Dendritic cell treated with granulocyte-macrophage colony-stimulating factor and Interleukin-4, amounts not matched to agents 40 ng/mL and 50 ng/mL, for 4 days (primary cell): Measurements from ENCODE around the gene KCNMA1.

Experiments used
- H3K27ac Mint-ChIP-seq: one replicate; pipeline ENCODE4 v1.8.0; 2022; ENCODE audit warnings: mild to moderate bottlenecking, mixed read lengths
- H3K27me3 Mint-ChIP-seq: one replicate; pipeline ENCODE4 v1.8.0; 2022; ENCODE audit warnings: mild to moderate bottlenecking, mixed read lengths
- H3K36me3 Mint-ChIP-seq: one replicate; pipeline ENCODE4 v1.8.0; 2022; ENCODE audit warnings: low read depth, mixed read lengths
- H3K4me1 Mint-ChIP-seq: one replicate; pipeline ENCODE4 v1.8.0; 2022; ENCODE audit warnings: low read depth, mixed read lengths
- H3K4me3 Mint-ChIP-seq: one replicate; pipeline ENCODE4 v1.8.0; 2022; ENCODE audit warnings: mild to moderate bottlenecking, moderate library complexity, mixed read lengths
- H3K9me3 Mint-ChIP-seq: one replicate; pipeline ENCODE4 v1.8.0; 2022; ENCODE audit warnings: mixed read lengths
- intact Hi-C: fragments of 100-400 bp; cut with micrococcal nuclease; formaldehyde crosslinking; loops from one replicate; pipeline ENCODE4 v1.15.0; 2022

Gene KCNMA1

GRCh38 chr10:77037735-77038403 is 599.7 kb downstream of the KCNMA1 start:
- Mint-ChIP-seq H3K4me1 (peaks cover 7% of the 10 kb centered on the region), H3K4me3 (no peak overlapping the region), H3K27me3 (peaks cover 7% of the 10 kb centered on the region), H3K9me3 (no peaks in the 10 kb centered on the region), H3K27ac (no peak overlapping the region), H3K36me3 (no peaks in the 10 kb centered on the region)
- intact Hi-C loops: loop anchor here (1.0 kb wide), 1 partner anchor 74 kb away; no protein-coding TSS in a partner anchor

GRCh38 chr10:77036993-77037734 is 600.4 kb downstream of the KCNMA1 start:
- intact Hi-C loops: loop anchor here (1.0 kb wide), 1 partner anchor 75 kb away; no protein-coding TSS in a partner anchor
- no peaks in the 10 kb centered on the region for H3K36me3 Mint-ChIP-seq
- peaks cover 14% of the 10 kb centered on the region for H3K4me1 Mint-ChIP-seq
- H3K27ac Mint-ChIP-seq: no peak overlapping the region
- no peaks in the 10 kb centered on the region for H3K9me3 Mint-ChIP-seq
- peaks cover 7% of the 10 kb centered on the region for H3K27me3 Mint-ChIP-seq
- H3K4me3 Mint-ChIP-seq: no peak overlapping the region

GRCh38 chr10:77036276-77036675 is 601.3 kb downstream of the KCNMA1 start:
- intact Hi-C loops: no loop called here
- peaks cover 17% of the 10 kb centered on the region for H3K4me1 Mint-ChIP-seq

GRCh38 chr10:77034795-77035194 is 602.8 kb downstream of the KCNMA1 start:
- Mint-ChIP-seq H3K4me3 (no peak overlapping the region), H3K27me3 (peaks cover 7% of the 10 kb centered on the region), H3K27ac (no peak overlapping the region), H3K9me3 (no peaks in the 10 kb centered on the region), H3K36me3 (no peaks in the 10 kb centered on the region), H3K4me1 (peaks cover 19% of the 10 kb centered on the region)
- intact Hi-C loops: no loop called here

More at GRCh38 chr10:77036276-77036675, 601.3 kb downstream of the KCNMA1 start:
- Mint-ChIP-seq H3K27me3 (peaks cover 7% of the 10 kb centered on the region), H3K4me3 (no peak overlapping the region), H3K36me3 (no peaks in the 10 kb centered on the region), H3K9me3 (no peaks in the 10 kb centered on the region), H3K27ac (no peak overlapping the region)

- intact Hi-C loops: no loop called here
- Mint-ChIP-seq H3K27me3 (peaks cover 7% of the 10 kb centered on the region), H3K4me1 (peaks cover 19% of the 10 kb centered on the region), H3K36me3 (no peaks in the 10 kb centered on the region), H3K27ac (no peak overlapping the region), H3K4me3 (no peak overlapping the region), H3K9me3 (no peaks in the 10 kb centered on the region)
These were observed 603.4 kb downstream of the KCNMA1 start for GRCh38 chr10:77034240-77034639.

GRCh38 chr10:77032188-77032570 is 605.4 kb downstream of the KCNMA1 start:
- H3K27ac Mint-ChIP-seq: no peak overlapping the region
- peaks cover 19% of the 10 kb centered on the region for H3K4me1 Mint-ChIP-seq
- no peaks in the 10 kb centered on the region for H3K9me3 Mint-ChIP-seq
- no peak overlapping the region for H3K4me3 Mint-ChIP-seq
- H3K27me3 Mint-ChIP-seq: peaks cover 12% of the 10 kb centered on the region
- no peaks in the 10 kb centered on the region for H3K36me3 Mint-ChIP-seq
- intact Hi-C loops: no loop called here

GRCh38 chr10:77031531-77032187 is 605.9 kb downstream of the KCNMA1 start:
- Mint-ChIP-seq H3K4me1 (peaks cover 19% of the 10 kb centered on the region), H3K4me3 (no peak overlapping the region), H3K9me3 (no peaks in the 10 kb centered on the region), H3K27ac (no peak overlapping the region), H3K27me3 (peaks cover 12% of the 10 kb centered on the region), H3K36me3 (no peaks in the 10 kb centered on the region)
- intact Hi-C loops: no loop called here

GRCh38 chr10:77030974-77031373 is 606.6 kb downstream of the KCNMA1 start:
- H3K9me3 Mint-ChIP-seq: no peaks in the 10 kb centered on the region
- intact Hi-C loops: no loop called here
- H3K27me3 Mint-ChIP-seq: peaks cover 9% of the 10 kb centered on the region
- H3K27ac Mint-ChIP-seq: no peak overlapping the region
- H3K4me3 Mint-ChIP-seq: no peak overlapping the region
- no peaks in the 10 kb centered on the region for H3K36me3 Mint-ChIP-seq
- peaks cover 19% of the 10 kb centered on the region for H3K4me1 Mint-ChIP-seq

- H3K36me3 Mint-ChIP-seq: no peaks in the 10 kb centered on the region
- peaks cover 6% of the 10 kb centered on the region for H3K27me3 Mint-ChIP-seq
- H3K4me1 Mint-ChIP-seq: peaks cover 19% of the 10 kb centered on the region
- intact Hi-C loops: no loop called here
- H3K9me3 Mint-ChIP-seq: no peaks in the 10 kb centered on the region
- no peak overlapping the region for H3K27ac Mint-ChIP-seq
- H3K4me3 Mint-ChIP-seq: no peak overlapping the region
These were observed 607.6 kb downstream of the KCNMA1 start for GRCh38 chr10:77029777-77030717.

GRCh38 chr10:77028042-77028441 is 609.6 kb downstream of the KCNMA1 start:
- intact Hi-C loops: no loop called here
- Mint-ChIP-seq H3K36me3 (no peaks in the 10 kb centered on the region), H3K4me1 (peaks cover 19% of the 10 kb centered on the region), H3K9me3 (no peaks in the 10 kb centered on the region), H3K27me3 (peaks cover 5% of the 10 kb centered on the region), H3K27ac (no peak overlapping the region), H3K4me3 (no peak overlapping the region)

GRCh38 chr10:77027576-77027975 is 610.0 kb downstream of the KCNMA1 start:
- no peak overlapping the region for H3K4me3 Mint-ChIP-seq
- H3K4me1 Mint-ChIP-seq: peaks cover 15% of the 10 kb centered on the region
- no peak overlapping the region for H3K27ac Mint-ChIP-seq
- peaks cover 5% of the 10 kb centered on the region for H3K27me3 Mint-ChIP-seq
- no peaks in the 10 kb centered on the region for H3K36me3 Mint-ChIP-seq
- intact Hi-C loops: no loop called here
- no peaks in the 10 kb centered on the region for H3K9me3 Mint-ChIP-seq

GRCh38 chr10:77027141-77027540 is 610.5 kb downstream of the KCNMA1 start:
- H3K36me3 Mint-ChIP-seq: no peaks in the 10 kb centered on the region
- intact Hi-C loops: no loop called here
- H3K27ac Mint-ChIP-seq: no peak overlapping the region
- H3K9me3 Mint-ChIP-seq: no peaks in the 10 kb centered on the region
- H3K27me3 Mint-ChIP-seq: peaks cover 5% of the 10 kb centered on the region
- no peak overlapping the region for H3K4me3 Mint-ChIP-seq
- H3K4me1 Mint-ChIP-seq: peaks cover 11% of the 10 kb centered on the region

- H3K9me3 Mint-ChIP-seq: no peaks in the 10 kb centered on the region
These were observed 611.5 kb downstream of the KCNMA1 start for GRCh38 chr10:77026148-77026547.

More at GRCh38 chr10:77026148-77026547, 611.5 kb downstream of the KCNMA1 start:
- H3K27ac Mint-ChIP-seq: no peak overlapping the region
- H3K4me1 Mint-ChIP-seq: peaks cover 1% of the 10 kb centered on the region
- peaks cover 5% of the 10 kb centered on the region for H3K27me3 Mint-ChIP-seq
- H3K36me3 Mint-ChIP-seq: no peaks in the 10 kb centered on the region
- H3K4me3 Mint-ChIP-seq: no peak overlapping the region
- intact Hi-C loops: no loop called here
